OCI-LY3 (cell line): ENCODE results near the gene IL4.

Experiments
- H2AFZ ChIP-seq: fragments of 200-600, 300-600 bp; shearing (Covaris generic); 2 replicates; pipeline ENCODE4 v1.6.0; 2014; ENCODE audit warnings: antibody characterized with exemption, low read depth, low read length
- H3K27ac ChIP-seq: fragments of 200-600, 300-600 bp; sonication (generic); 2 replicates; pipeline ENCODE4 v1.5.1; 2014; ENCODE audit warnings: mild to moderate bottlenecking, low read length, moderate library complexity, mixed read lengths
- H3K27me3 ChIP-seq: fragments of 200-600, 300-600 bp; sonication (generic); 2 replicates; pipeline ENCODE4 v1.6.1; 2014; ENCODE audit warnings: low read depth, low read length, mixed read lengths
- H3K36me3 ChIP-seq: fragments of 200-600, 300-600 bp; sonication (generic); replicated peaks from 2 replicates; pipeline ENCODE3; 2014; ENCODE audit warnings: low read depth, low read length, mixed read lengths
- H3K4me1 ChIP-seq: fragments of 300-600, 200-600 bp; sonication (generic); 2 replicates; pipeline ENCODE4 v1.6.1; 2014; ENCODE audit warnings: low read length, mixed read lengths
- H3K4me2 ChIP-seq: fragments of 200-600, 300-600 bp; sonication (generic); 2 replicates; pipeline ENCODE4 v1.6.1; 2014; ENCODE audit warnings: low read length, mixed read lengths
- H3K4me3 ChIP-seq: fragments of 300-600, 200-600 bp; sonication (generic); 2 replicates; pipeline ENCODE4 v1.5.1; 2014; ENCODE audit warnings: antibody characterized with exemption, mild to moderate bottlenecking, low read length, moderate library complexity
- H3K79me2 ChIP-seq: fragments of 300-600, 200-600 bp; shearing (Covaris generic); 2 replicates; pipeline ENCODE4 v1.6.1; 2014; ENCODE audit warnings: mild to moderate bottlenecking, low read length, mixed read lengths
- H3K9ac ChIP-seq: fragments of 300-600, 200-600 bp; shearing (Covaris generic); 2 replicates; pipeline ENCODE4 v1.6.0; 2014; ENCODE audit warnings: mild to moderate bottlenecking, low read length, moderate library complexity
- H3K9me3 ChIP-seq: fragments of 200-600, 300-600 bp; shearing (Covaris generic); 2 replicates; pipeline ENCODE4 v1.6.1; 2014; ENCODE audit warnings: low read length, mixed read lengths; ENCODE audit not compliant: insufficient read depth
- H4K20me1 ChIP-seq: fragments of 200-600, 300-600 bp; sonication (generic); 2 replicates; pipeline ENCODE4 v1.6.1; 2016; ENCODE audit warnings: low read length, mixed read lengths; ENCODE audit not compliant: insufficient read depth
- CTCF ChIP-seq: fragments of 200-600, 300-600 bp; sonication (generic); IDR thresholded peaks from 2 replicates; pipeline ENCODE4 v1.5.1; 2014; ENCODE audit warnings: antibody characterized with exemption, low read length, low read depth
- EZH2phosphoT487 ChIP-seq: fragments of 200-600 bp; shearing (Covaris generic); IDR thresholded peaks from 2 replicates; pipeline ENCODE4 v1.6.1; 2018; ENCODE audit warnings: antibody characterized with exemption, mixed run types, low read depth

IL4 gene

GRCh38 chr5:132695956-132696355 lies 22.2 kb downstream of the IL4 start:
- no peak overlapping the region for H3K27ac ChIP-seq
- no peak overlapping the region for H3K4me3 ChIP-seq
- no peak overlapping the region for H2AFZ ChIP-seq
- no peak overlapping the region for H3K4me2 ChIP-seq
- H4K20me1 ChIP-seq = no peaks in the 10 kb centered on the region
- no peaks in the 10 kb centered on the region for H3K27me3 ChIP-seq
- no peak overlapping the region for H3K9ac ChIP-seq
- H3K36me3 ChIP-seq = no peaks in the 10 kb centered on the region
- H3K79me2 ChIP-seq = no peaks in the 10 kb centered on the region
- no peaks in the 10 kb centered on the region for H3K9me3 ChIP-seq
- H3K4me1 ChIP-seq = no peaks in the 10 kb centered on the region
- TF ChIP-seq CTCF (no peak), EZH2phosphoT487 (no peak)

- Histone ChIP-seq H3K9ac (no peak overlapping the region), H3K4me3 (no peak overlapping the region), H3K27me3 (no peaks in the 10 kb centered on the region), H3K4me2 (no peak overlapping the region), H3K79me2 (no peaks in the 10 kb centered on the region), H3K9me3 (no peaks in the 10 kb centered on the region), H3K4me1 (peaks cover 5% of the 10 kb centered on the region; the same call in 1 of the 2 replicates), H3K27ac (no peak overlapping the region), H2AFZ (no peak overlapping the region), H3K36me3 (no peaks in the 10 kb centered on the region), H4K20me1 (no peaks in the 10 kb centered on the region)
- TF ChIP-seq EZH2phosphoT487 = no peak
- TF ChIP-seq CTCF = no peak
Observed at GRCh38 chr5:132704875-132705274, 31.1 kb downstream of the IL4 start.

DNA sequence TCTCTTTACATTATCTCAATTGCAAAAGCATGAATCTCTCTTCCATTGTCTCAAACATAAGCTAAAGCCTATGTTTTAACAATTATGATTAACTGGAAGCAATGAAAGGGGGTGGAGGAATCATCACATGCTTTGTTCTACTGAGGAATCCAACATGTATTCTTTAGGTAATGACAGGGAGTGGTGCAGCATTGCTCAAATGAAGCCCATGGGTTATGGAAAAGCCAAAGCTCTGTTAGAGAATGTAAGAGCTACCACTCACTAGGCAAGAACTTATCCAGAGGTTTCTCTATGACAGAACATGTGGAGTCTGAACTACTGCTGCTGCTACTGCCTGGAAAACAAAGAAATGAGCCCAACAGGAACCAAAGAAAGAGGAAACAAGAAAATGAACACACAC lies 34.9 kb downstream of the IL4 start:
- Histone ChIP-seq H3K4me3 (no peak overlapping the region), H3K9me3 (no peaks in the 10 kb centered on the region)

More for the DNA sequence above, 34.9 kb downstream of the IL4 start:
- Histone ChIP-seq H4K20me1 (no peaks in the 10 kb centered on the region), H3K27ac (no peak overlapping the region), H2AFZ (no peak overlapping the region), H3K27me3 (no peaks in the 10 kb centered on the region), H3K9ac (no peak overlapping the region), H3K36me3 (no peaks in the 10 kb centered on the region), H3K4me2 (no peak overlapping the region), H3K79me2 (no peaks in the 10 kb centered on the region), H3K4me1 (peaks cover 5% of the 10 kb centered on the region; the same call in 1 of the 2 replicates)
- TF ChIP-seq EZH2phosphoT487 (no peak), CTCF (no peak)
